Neutrophil (primary cell): ENCODE data around the gene MIX23.

ENCODE experiments used
- H3K27ac ChIP-seq: fragments of 200-600 bp; sonication (generic); 2 replicates; pipeline ENCODE4 v1.5.1; 2016; ENCODE audit warnings: mild to moderate bottlenecking, moderate library complexity
- H3K27me3 ChIP-seq: fragments of 200-600 bp; sonication (generic); 2 replicates; pipeline ENCODE4 v1.6.0; 2016; ENCODE audit warnings: mild to moderate bottlenecking
- H3K36me3 ChIP-seq: fragments of 200-600 bp; sonication (generic); 2 replicates; pipeline ENCODE4 v1.5.1; 2017
- H3K4me1 ChIP-seq, 2 experiments: fragments of 200-600 bp in 1 of 2; sonication (generic) in 1 of 2; 1 replicate in 1 of 2; 2 replicates in 1 of 2; pipeline versions ENCODE4 v1.5.1 to v1.6.1; 2013 to 2016; ENCODE audit warnings: low read depth in 1 of 2, low read length in 1 of 2, mild to moderate bottlenecking in 1 of 2, moderate library complexity in 1 of 2; ENCODE audit not compliant: control insufficient read depth in 1 of 2, insufficient read depth in 1 of 2
- H3K4me3 ChIP-seq, 2 experiments: fragments of 200-600 bp in 1 of 2; sonication (generic) in 1 of 2; 1 replicate in 1 of 2; 2 replicates in 1 of 2; pipeline ENCODE4 v1.5.1; 2013 to 2016; ENCODE audit warnings: low read depth in 1 of 2, low read length in 1 of 2, mild to moderate bottlenecking in 1 of 2, moderate library complexity in 1 of 2
- H3K9me3 ChIP-seq: fragments of 200-600 bp; sonication (generic); 2 replicates; pipeline ENCODE4 v1.5.1; 2016
- CTCF ChIP-seq: fragments of 200-600 bp; sonication (generic); IDR thresholded peaks from 2 replicates; pipeline ENCODE4 v1.5.1; 2016; ENCODE audit warnings: antibody characterized with exemption

MIX23 gene

GRCh38 chr3:122382888-122383666 lies at the start of gene MIX23:
Gene MIX23 (minus strand): TSS chr3:122383231. CDS start chr3:122383224, 7 bp downstream.
- H3K4me3 ChIP-seq: peak within 1 kb of the TSS; percentile 82
- peak; percentile 14 for TF ChIP-seq CTCF
- H3K27ac ChIP-seq: peak within 1 kb of the TSS; percentile 86
- H3K36me3 ChIP-seq: peaks cover 4% of the 10 kb centered on the region
- H3K9me3 ChIP-seq: no peaks in the 10 kb centered on the region
- H3K27me3 ChIP-seq: no peaks in the 10 kb centered on the region
- peaks cover 47 to 49% of the 10 kb centered on the region in 2 experiments for H3K4me1 ChIP-seq

- Histone ChIP-seq H3K27ac (no peak overlapping the region), H3K27me3 (no peaks in the 10 kb centered on the region), H3K4me1 (no peaks in the 10 kb centered on the region), H3K9me3 (no peaks in the 10 kb centered on the region), H3K4me3 (no peak overlapping the region), H3K36me3 (peaks cover 84% of the 10 kb centered on the region)
- TF ChIP-seq CTCF: no peak
Observed at GRCh38 chr3:122430371-122430770, 47.3 kb upstream of the MIX23 start.

- H3K4me3 ChIP-seq: no peak overlapping the region
- peaks cover 83% of the 10 kb centered on the region for H3K36me3 ChIP-seq
- H3K27ac ChIP-seq: no peak overlapping the region
- no peak for TF ChIP-seq CTCF
- H3K27me3 ChIP-seq: no peaks in the 10 kb centered on the region
- H3K4me1 ChIP-seq: no peaks in the 10 kb centered on the region
- H3K9me3 ChIP-seq: no peaks in the 10 kb centered on the region
Observed at GRCh38 chr3:122427857-122428471, 44.9 kb upstream of the MIX23 start.

GRCh38 chr3:122421836-122422235 lies 38.8 kb upstream of the MIX23 start:
- Histone ChIP-seq H3K9me3 (no peaks in the 10 kb centered on the region), H3K4me3 (no peak overlapping the region), H3K36me3 (peaks cover 48% of the 10 kb centered on the region), H3K27me3 (no peaks in the 10 kb centered on the region), H3K4me1 (peaks cover 3 to 6% of the 10 kb centered on the region in 2 experiments), H3K27ac (peak overlapping the region; percentile 9)
- no peak for TF ChIP-seq CTCF

GRCh38 chr3:122421101-122421500 lies 38.1 kb upstream of the MIX23 start:
- H3K27ac ChIP-seq: no peak overlapping the region
- H3K36me3 ChIP-seq: peaks cover 41% of the 10 kb centered on the region
- no peaks in the 10 kb centered on the region for H3K9me3 ChIP-seq
- no peak for TF ChIP-seq CTCF
- H3K4me3 ChIP-seq: no peak overlapping the region
- H3K4me1 ChIP-seq: peaks cover 7 to 11% of the 10 kb centered on the region in 2 experiments
- H3K27me3 ChIP-seq: no peaks in the 10 kb centered on the region
